Esophagus muscularis mucosa (tissue), 4 donors: ENCODE data around the gene GPC1.

Source experiments
- EP300 ChIP-seq: sonication (generic); formaldehyde crosslinking; IDR thresholded peaks from one replicate; pipeline ENCODE4 v1.6.1; 2017; ENCODE audit warnings: antibody characterized with exemption
- POLR2A ChIP-seq: fragments of 450-650 bp; IDR thresholded peaks from one replicate; pipeline ENCODE4 v1.6.1; 2017; ENCODE audit warnings: antibody characterized with exemption, moderate library complexity, mild to moderate bottlenecking, low read depth
- POLR2AphosphoS5 ChIP-seq, 2 donors: sonication (generic); formaldehyde crosslinking; IDR thresholded peaks; one replicate each; pipeline ENCODE4 v1.6.1; 2017; ENCODE audit warnings: antibody characterized with exemption in 2 of 2
- TF ChIP-seq, protein P1 (sequence below), 3 experiments: fragments of 200-600 bp in 2 of 3; fragments of 450-650 bp in 1 of 3; sonication (generic) in 2 of 3; IDR thresholded peaks; one replicate each; pipeline ENCODE4 v1.5.1; 2017 to 2019; ENCODE audit warnings: antibody characterized with exemption in 3 of 3, mild to moderate bottlenecking in 2 of 3, moderate library complexity in 1 of 3

DNA sequence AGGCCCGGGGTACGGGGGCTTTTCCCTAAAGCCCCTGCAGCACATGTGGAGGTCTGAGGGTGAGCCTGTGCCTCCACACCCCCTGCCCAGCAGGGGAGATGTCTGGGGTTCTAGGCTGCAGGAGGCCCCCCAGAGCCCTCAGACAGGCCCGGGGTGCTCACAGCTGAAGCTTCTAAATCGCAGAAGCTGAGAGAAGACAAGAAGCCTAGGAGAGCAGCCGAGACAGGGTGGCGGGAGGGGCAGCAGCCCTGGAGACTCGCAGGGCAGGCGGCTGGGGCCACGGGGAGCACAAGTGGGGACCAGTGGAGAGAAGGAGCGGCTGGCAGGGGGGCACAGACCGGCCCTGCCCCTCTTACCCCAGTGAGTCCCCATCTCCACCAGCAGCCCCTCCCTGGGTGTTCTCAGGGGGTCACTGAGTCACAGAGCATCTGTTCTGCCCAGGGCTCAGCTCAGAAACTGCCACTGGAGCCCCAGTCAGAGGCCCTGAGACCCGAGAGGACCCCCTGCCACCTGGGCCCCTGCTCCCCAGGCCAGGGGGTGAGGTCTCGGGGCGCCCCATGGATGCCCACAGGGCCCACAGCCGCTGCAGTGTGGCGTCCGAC, 26.1 kb downstream of the GPC1 start:
- TF ChIP-seq, protein P1, sequence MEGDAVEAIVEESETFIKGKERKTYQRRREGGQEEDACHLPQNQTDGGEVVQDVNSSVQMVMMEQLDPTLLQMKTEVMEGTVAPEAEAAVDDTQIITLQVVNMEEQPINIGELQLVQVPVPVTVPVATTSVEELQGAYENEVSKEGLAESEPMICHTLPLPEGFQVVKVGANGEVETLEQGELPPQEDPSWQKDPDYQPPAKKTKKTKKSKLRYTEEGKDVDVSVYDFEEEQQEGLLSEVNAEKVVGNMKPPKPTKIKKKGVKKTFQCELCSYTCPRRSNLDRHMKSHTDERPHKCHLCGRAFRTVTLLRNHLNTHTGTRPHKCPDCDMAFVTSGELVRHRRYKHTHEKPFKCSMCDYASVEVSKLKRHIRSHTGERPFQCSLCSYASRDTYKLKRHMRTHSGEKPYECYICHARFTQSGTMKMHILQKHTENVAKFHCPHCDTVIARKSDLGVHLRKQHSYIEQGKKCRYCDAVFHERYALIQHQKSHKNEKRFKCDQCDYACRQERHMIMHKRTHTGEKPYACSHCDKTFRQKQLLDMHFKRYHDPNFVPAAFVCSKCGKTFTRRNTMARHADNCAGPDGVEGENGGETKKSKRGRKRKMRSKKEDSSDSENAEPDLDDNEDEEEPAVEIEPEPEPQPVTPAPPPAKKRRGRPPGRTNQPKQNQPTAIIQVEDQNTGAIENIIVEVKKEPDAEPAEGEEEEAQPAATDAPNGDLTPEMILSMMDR (IDR thresholded peaks at IDR 0.05) = no peak
- TF ChIP-seq EP300 (no peak), POLR2AphosphoS5 (IDR thresholded peaks at IDR 0.05) (no peak), POLR2A (no peak)
